ENCODE results near the gene RAD51B.

Gene RAD51B

GRCh38 chr14:68011406-68012028, 191.9 kb downstream of the RAD51B start:
- no peak for DNase-seq (ENCODE audit: extremely low read depth, insufficient read length)
- TF ChIP-seq, protein P1, sequence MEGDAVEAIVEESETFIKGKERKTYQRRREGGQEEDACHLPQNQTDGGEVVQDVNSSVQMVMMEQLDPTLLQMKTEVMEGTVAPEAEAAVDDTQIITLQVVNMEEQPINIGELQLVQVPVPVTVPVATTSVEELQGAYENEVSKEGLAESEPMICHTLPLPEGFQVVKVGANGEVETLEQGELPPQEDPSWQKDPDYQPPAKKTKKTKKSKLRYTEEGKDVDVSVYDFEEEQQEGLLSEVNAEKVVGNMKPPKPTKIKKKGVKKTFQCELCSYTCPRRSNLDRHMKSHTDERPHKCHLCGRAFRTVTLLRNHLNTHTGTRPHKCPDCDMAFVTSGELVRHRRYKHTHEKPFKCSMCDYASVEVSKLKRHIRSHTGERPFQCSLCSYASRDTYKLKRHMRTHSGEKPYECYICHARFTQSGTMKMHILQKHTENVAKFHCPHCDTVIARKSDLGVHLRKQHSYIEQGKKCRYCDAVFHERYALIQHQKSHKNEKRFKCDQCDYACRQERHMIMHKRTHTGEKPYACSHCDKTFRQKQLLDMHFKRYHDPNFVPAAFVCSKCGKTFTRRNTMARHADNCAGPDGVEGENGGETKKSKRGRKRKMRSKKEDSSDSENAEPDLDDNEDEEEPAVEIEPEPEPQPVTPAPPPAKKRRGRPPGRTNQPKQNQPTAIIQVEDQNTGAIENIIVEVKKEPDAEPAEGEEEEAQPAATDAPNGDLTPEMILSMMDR (IDR thresholded peaks at IDR 0.05; ENCODE audit: insufficient read depth, low read length, poor library complexity, severe bottlenecking), result no peak
- Histone ChIP-seq H3K4me3 (replicated peaks; ENCODE audit: low read depth, low read length) (no peak overlapping the region), H3K36me3 (ENCODE audit: control insufficient read depth, insufficient read depth, low read length) (no peaks in the 10 kb centered on the region), H3K27me3 (replicated peaks; ENCODE audit: control insufficient read depth, insufficient read depth, low read length) (no peaks in the 10 kb centered on the region)

- Histone ChIP-seq H3K4me3 (replicated peaks; ENCODE audit: low read depth, low read length) (no peak overlapping the region), H3K27me3 (replicated peaks; ENCODE audit: control insufficient read depth, insufficient read depth, low read length) (no peaks in the 10 kb centered on the region), H3K36me3 (ENCODE audit: control insufficient read depth, insufficient read depth, low read length) (no peaks in the 10 kb centered on the region)
- TF ChIP-seq, protein P1 (IDR thresholded peaks at IDR 0.05; ENCODE audit: insufficient read depth, low read length, poor library complexity, severe bottlenecking), result no peak
- no peak for DNase-seq (ENCODE audit: extremely low read depth, insufficient read length)
Observed at GRCh38 chr14:68012871-68013270, 193.3 kb downstream of the RAD51B start.

- no peak for DNase-seq (ENCODE audit: extremely low read depth, insufficient read length)
- no peaks in the 10 kb centered on the region for H3K36me3 ChIP-seq (ENCODE audit: control insufficient read depth, insufficient read depth, low read length)
- no peak overlapping the region for H3K4me3 ChIP-seq (replicated peaks; ENCODE audit: low read depth, low read length)
- TF ChIP-seq, protein P1 (IDR thresholded peaks at IDR 0.05; ENCODE audit: insufficient read depth, low read length, poor library complexity, severe bottlenecking), result no peak
- no peaks in the 10 kb centered on the region for H3K27me3 ChIP-seq (replicated peaks; ENCODE audit: control insufficient read depth, insufficient read depth, low read length)
Observed at GRCh38 chr14:68013326-68013725, 193.7 kb downstream of the RAD51B start.

GRCh38 chr14:68014771-68015170, 195.2 kb downstream of the RAD51B start:
- TF ChIP-seq, protein P1 (IDR thresholded peaks at IDR 0.05; ENCODE audit: insufficient read depth, low read length, poor library complexity, severe bottlenecking), result no peak
- Histone ChIP-seq H3K27me3 (replicated peaks; ENCODE audit: control insufficient read depth, insufficient read depth, low read length) (no peaks in the 10 kb centered on the region), H3K36me3 (ENCODE audit: control insufficient read depth, insufficient read depth, low read length) (no peaks in the 10 kb centered on the region), H3K4me3 (replicated peaks; ENCODE audit: low read depth, low read length) (no peak overlapping the region)
- DNase-seq (ENCODE audit: extremely low read depth, insufficient read length), result no peak

- no peak overlapping the region for H3K4me3 ChIP-seq (replicated peaks; ENCODE audit: low read depth, low read length)
- H3K27me3 ChIP-seq (replicated peaks; ENCODE audit: control insufficient read depth, insufficient read depth, low read length), result no peaks in the 10 kb centered on the region
- H3K36me3 ChIP-seq (ENCODE audit: control insufficient read depth, insufficient read depth, low read length), result no peaks in the 10 kb centered on the region
- TF ChIP-seq, protein P1 (IDR thresholded peaks at IDR 0.05; ENCODE audit: insufficient read depth, low read length, poor library complexity, severe bottlenecking), result no peak
- no peak for DNase-seq (ENCODE audit: extremely low read depth, insufficient read length)
Observed at GRCh38 chr14:68015356-68016254, 196.0 kb downstream of the RAD51B start.
